Measurements from ENCODE around the gene NCSTN. TPM values are rescaled to one million over a fixed set of nuclear protein-coding genes. Genes with fewer than 3 reads are reported as not detected.
"Not testable (repeated sequence)": the region's sequence is repeated elsewhere in the genome, so short reads cannot be mapped to it uniquely, and the experiment has no call there.

Gene NCSTN
- total RNA-seq, 1 donor from 2014 or later = 72.9 TPM

DNA sequence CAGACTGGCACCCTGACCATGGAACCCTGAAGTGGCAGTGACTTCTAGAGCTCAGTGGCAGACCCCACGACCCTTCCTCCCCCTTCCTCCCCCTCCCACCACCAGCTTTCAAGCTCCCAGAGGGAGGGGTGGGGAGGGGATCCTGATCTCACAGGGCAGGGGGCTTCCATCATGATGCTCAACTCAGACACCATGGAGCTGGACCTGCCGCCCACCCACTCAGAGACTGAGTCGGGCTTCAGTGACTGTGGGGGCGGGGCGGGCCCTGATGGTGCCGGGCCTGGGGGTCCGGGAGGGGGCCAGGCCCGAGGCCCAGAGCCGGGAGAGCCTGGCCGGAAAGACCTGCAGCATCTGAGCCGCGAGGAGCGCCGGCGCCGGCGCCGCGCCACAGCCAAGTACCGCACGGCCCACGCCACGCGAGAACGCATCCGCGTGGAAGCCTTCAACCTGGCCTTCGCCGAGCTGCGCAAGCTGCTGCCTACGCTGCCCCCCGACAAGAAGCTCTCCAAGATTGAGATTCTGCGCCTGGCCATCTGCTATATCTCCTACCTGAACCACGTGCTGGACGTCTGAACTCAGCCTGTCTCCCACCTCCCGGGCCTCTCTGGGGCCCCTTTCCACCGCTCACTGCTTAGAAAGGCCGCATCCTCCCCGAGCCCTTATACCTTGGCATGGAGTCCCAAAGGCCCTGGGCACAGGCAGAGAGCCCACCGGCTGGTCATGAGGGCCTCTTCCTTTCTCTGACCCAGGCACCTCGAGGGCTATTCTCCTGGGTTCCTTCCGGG lies 27.6 kb downstream of the NCSTN start:
- intact Hi-C loops (cut with micrococcal nuclease) = no loop called here

DNA sequence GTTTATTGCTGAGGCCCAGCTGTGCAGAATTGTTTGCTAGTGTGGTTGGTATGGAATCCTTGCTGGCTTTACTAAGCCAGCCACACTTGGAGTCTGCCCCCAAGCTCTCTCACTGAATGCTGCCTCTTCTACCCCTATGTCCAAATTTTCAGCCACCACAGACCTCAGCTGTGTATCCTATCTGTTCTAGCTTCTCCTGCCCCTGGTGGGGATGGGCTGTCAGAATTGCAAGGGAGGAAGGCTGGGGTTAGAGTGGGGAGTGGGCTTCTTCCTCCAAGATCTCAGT lies 28.1 kb downstream of the NCSTN start:
- intact Hi-C loops (cut with micrococcal nuclease) = no loop called here

DNA sequence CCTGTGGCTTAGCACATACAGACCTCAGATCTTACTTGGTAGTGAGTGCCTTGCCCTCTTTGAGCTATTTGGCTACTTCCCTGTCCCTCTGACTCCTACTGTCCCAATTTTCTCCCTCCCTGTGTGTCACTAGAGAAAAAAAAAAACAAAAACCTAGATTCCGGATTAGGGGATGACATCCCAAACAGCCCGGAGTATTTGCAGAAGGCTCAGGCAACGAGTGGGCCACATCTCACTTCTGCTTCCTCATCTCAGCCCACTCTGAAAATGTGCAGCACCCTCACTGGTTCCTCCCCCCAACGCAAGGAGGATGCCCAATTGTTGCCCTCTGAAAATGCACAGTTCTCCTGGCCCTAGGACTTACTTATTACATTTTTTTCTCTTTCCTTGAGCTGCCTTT lies 28.6 kb downstream of the NCSTN start:
- intact Hi-C loops (cut with micrococcal nuclease) = no loop called here

DNA sequence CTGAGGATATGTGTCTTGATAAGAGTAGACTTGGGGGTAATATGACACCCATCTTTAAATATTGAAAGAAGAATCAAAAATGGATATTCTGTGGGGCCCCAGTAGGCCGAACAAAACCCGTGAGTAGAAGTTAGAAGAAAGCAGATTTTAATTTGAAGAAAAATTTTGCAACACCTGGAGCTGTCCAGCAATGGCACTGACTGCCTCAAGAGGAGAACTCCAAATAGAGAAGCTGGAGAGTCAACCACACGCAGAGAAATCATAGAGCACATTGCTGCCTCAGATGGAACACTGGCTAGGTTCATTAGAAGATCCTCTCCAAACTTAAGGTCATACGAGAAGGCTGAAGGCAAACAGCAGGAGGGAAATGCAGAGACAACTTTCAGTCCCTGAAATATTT lies 30.5 kb downstream of the NCSTN start:
- intact Hi-C loops (cut with micrococcal nuclease) = no loop called here

DNA sequence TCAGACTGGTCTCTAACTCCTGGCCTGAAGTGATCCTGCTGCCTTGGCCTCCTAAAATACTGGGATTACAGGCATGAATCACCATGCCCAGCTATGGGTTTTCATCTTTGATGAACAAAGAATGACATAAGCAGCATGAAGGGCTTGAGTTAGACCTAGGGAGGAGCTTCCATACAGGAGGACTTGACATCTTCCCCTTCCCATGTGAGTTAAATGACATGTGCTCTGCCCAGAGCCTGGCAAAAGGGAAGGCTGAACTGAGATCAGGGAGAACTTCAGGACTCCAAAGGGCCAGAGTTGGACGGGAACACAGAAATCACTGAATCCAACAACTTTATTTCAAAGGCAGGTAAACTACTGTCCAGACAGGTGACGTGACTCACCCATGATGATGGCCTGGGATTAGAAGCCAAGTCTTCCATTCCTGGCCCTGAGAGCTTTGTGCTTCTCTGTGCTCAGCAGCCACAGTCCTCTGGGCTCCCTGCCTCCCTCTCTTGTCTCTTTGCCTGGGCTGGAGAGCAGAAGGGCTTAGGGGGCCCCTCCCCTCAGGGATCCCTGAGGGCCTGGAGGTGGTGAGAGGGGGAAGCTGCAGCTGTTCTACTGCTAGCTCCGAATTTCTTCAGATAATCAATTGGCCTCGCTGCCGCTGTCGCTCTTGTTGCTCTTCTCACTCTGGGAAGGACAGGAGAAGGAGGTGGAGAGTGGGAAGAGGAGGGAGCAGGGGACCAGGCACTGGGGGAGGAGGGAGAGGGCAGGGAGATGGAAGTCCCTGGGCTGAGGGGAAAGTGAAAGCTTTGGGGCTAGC lies 31.3 kb downstream of the NCSTN start:
- intact Hi-C loops (cut with micrococcal nuclease) = no loop called here

DNA sequence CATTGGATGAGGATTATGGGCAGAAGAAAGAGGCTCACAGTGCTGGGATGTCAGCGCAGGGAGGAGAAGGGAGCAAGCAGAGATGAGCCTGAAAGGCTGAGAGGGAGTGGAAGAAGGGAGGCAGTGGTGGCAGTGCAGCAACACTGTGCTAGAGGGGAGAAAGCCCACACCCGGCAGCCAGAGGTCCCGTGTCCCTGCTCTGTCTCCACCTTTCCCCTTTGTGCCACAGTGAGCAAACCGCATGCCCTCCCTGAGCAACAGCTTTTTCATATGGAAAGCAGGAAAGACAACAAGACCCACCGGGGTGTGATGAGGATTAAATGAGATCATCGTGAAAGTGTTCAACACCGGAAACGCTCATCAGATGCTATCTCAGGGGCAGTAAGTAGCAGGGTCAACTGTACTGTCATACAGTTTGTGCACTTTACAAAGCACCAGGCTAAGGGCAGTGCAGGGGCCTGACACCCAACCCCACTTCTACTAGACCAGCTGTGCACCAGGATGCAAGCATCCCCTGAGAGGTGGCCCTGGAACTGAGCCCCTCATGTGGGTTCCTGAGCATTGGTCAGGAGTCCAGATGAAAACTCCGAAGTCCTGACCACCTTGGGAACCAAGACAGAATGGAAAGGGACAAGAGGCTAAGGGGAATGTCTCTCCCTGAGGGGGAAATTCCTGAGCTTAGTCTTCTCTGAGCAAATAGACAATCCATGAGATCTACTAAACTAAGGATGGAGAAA lies 32.8 kb downstream of the NCSTN start:
- intact Hi-C loops (cut with micrococcal nuclease) = loop anchor here (1.0 kb wide), 4 partner anchors 22 to 275 kb away; no protein-coding TSS in a partner anchor

DNA sequence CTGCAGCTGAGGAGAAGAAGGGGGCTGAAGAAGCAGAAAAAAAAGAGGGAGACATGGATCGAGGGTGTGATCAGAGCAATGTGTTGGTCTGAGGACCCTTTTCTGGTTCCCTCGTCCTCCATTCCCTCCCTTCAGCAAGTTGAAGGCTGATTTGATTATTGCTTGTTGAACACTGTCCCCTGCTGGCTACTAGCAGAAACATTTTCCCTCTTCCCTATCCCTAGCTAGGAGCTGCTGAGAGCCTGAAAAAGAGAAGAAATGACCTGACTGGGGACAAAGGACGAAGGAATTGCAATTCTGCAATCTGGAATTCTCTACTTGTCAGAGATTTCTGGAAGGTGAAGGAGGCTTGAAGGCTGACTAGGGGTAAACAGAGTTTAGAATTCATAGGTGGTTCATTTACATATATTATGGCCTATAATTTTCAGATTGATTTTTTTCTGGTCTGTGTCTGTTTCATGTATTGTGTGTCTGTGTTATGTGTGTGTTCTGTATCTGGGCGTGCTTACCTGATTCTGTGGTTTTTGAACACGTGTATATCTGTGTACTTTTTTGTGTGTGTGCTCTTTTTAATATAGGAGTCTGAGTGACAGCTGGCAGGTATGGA lies 33.4 kb downstream of the NCSTN start:
- intact Hi-C loops (cut with micrococcal nuclease) = loop anchor here (1.0 kb wide), 4 partner anchors 22 to 275 kb away; no protein-coding TSS in a partner anchor

DNA sequence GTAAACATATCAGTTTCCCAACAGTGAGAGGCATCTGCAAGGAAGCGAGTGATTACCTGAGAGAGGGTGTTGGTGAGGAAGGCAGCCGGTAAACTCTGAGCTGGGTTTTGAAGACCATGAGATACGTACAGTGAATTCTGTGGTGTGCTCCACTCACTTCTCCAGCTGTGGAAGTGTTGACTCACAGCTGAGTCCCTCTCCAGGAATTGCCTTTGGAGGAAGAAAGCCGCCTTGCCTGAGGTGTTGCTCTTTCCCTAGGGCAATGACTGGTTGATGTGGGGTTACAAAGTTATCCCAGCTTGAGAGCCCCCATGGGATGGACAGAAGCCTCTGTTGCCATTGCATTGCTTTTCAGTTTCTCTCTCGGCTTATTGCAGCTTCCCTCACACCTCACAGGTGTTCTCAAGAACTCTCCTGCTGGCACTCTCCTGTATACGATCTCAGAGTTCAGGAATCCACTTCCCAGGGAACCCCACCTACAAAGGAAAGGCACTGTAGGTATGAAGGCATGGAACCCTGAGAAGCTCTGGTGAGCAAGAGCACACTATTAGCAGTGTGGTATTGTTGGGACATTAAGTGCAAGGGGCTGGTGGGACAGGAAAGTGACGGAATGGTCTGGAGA lies 34.5 kb downstream of the NCSTN start:
- intact Hi-C loops (cut with micrococcal nuclease) = no loop called here

DNA sequence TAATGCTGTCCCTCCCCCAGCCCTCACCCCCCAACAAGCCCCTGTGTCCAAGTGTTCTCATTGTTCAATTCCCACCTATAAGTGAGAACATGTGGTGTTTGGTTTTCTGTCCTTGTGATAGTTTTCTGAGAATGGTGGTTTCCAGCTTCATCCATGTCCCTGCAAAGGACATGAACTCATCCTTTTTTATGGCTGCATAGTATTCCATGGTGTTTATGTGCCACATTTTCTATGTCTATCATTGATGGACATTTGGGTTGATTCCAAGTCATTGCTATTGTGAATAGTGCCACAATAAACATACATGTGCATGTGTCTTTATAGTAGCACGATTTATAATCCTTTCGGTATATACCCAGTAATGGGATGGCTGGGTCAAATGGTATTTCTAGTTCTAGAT lies 41.6 kb downstream of the NCSTN start:
- intact Hi-C loops (cut with micrococcal nuclease) = not testable (repeated sequence)

DNA sequence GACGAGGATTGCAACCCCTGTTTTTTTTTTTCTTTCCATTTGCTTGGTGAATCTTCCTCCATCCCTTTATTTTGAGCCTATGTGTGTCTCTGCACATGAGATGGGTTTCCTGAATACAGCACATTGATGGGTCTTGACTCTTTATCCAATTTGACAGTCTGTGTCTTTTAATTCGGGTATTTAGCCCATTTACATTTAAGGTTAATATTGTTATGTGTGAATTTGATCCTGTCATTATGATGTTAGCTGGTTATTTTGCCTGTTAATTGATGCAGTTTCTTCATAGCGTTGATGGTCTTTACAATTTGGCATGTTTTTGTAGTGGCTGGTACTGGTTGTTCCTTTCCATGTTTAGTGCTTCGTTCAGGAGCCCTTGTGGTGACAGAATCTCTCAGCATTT lies 45.2 kb downstream of the NCSTN start:
- intact Hi-C loops (cut with micrococcal nuclease) = not testable (repeated sequence)

DNA sequence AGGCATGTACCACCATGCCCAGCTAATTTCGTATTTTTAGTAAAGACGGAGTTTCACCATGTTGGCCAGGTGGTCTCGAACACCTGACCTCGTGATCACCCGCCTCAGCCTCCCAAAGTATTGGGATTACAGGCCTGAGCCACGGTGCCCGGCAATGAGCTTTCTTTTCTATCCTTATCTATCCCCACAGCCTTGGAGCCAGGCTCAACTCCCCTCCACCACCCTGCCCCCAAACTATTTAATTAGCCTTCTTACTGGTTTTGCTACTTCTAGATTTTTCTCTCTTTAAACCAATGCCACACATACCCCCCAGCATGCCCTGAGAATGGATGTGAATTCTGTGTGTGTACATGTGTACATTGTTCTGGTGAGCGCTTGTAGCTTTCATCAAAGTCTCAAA lies 51.5 kb downstream of the NCSTN start:
- intact Hi-C loops (cut with micrococcal nuclease) = no loop called here

DNA sequence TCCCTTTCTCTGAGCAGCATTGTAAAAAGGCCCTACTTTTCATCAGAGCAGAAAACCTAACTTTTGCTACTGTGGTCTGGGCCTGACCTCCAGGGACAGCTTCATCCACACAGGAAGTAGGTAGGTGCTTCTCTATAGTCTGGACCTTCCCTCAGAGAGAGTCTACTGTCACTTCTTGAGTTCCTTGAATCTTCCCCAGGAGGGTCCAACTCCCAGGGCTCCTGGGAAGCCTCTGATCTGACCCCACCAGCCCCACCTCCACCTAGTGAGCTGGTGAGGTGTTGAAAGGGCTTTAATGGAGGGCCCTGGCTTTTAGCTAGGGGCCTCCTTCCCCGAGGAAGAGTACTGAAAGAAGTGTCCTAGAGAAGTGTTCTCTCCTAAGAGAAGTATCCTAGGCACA lies 54.5 kb downstream of the NCSTN start:
- intact Hi-C loops (cut with micrococcal nuclease) = no loop called here

DNA sequence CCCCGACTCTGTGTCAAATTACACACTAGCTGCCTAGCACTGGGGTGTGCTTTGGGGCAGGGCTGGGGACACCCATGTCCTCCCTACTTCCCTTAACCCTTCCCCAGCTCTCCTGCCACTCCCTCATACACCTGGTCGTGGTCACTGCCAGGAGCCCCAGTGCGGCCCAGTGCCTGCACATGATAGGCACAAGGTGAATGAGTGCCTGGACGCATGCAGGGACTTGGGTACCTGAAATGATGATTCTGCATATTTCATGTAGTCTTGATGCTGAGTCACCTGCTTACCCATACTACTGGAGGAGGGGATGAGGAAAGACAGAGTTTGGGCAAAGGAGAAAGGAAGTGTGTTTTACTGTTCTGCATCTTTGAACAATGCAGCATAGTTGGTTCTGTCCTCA lies 55.6 kb downstream of the NCSTN start:
- intact Hi-C loops (cut with micrococcal nuclease) = no loop called here

DNA sequence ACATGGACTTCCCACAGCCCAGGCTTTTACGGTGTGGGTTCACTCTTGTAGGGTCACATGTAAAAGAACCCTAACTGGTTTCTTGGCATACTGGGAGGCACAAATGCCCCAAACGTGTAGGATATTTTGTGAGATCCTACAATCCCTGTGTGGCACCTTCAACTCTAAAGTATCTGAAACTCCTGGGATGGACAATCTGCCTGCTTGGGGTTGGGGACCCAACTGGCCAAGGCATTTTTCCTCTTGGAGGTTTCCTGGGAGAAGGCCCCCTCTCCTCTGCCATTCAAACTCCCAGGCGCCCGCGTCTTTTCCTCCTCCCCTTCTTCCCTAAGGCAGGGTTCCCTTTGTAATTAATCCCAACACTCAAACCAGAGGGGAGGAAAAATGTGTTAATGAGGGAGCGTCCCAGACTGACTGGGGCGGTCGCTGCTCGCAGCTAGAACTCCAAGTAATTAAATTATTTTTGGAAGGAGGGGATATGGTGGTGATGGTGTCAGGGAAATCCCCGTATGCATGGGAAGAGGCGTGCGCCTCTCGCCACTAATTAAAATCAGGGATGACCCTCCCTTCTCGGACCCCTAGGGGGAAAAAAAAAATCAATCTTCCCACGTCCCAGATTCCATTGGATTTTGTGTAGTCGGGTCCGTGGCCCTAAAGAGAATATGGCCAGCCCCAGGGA lies 56.5 kb downstream of the NCSTN start:
- intact Hi-C loops (cut with micrococcal nuclease) = no loop called here

DNA sequence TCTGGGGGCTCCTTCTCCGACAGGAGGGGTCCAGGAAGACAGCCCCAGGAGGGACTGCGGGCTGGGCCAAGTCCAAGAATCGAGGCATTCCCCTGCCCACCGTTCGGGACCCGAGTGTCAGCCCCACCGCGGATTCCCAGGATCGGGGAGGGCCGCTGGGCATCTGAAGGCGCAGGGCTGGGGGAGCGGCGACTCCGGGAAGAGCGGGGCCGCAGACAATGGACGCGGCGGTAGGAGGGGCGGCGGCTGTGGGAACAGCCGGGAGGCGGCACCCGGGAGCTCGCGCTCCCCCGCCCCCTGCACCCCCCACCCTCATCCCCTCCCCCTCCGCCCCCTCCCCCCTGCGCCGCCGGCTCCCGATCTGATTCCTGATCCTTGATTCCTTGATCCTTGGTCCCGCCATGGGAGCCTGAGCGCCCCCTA lies 57.1 kb downstream of the NCSTN start, which contains the start of gene VANGL2:
Gene VANGL2 (plus strand): TSS at position 342 of the 423 bp plus-strand sequence. CDS start 15,274 bp downstream, outside the sequence.
- intact Hi-C loops (cut with micrococcal nuclease) = no loop called here

DNA sequence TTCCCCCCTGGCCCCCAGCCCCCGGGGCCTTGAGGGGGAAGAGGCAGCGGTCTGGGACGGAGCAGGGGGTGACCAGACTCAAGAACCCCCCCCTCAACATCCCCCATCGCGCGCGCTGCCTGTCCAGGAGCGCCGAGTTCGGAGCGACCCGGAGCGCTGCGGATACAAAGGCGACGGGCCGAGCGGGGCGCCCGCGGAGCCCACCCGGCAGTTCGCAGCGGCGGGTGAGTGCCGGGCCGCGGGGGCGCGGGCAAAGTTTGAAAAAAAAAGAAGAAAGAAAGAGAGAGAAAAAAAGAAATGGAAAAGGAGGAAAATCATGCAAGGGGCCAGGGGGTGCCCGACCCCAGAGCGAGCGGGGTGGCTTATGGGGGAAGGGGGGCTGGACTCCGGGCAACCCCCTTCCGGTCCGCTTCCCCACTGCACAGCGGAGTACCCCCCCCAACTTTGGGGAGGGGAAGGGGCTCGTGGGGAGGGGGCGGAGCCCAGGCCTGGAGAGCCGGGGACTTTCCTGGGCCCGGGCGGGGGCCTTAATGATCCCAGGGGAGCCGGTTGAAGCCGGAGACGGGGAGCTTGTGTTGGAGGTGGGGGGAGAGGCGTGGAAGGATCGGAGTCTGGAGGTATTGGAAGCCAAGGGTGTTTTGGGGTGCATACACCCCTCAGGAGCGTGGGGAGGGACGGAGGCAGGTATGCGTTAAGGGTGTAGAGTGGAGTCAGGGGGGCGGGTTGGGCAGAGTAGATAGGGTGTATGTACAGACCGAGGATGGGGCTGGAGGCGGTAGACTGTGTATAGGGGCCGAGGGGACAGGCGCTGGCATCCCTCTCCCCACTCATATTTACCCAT lies 57.7 kb downstream of the NCSTN start:
- intact Hi-C loops (cut with micrococcal nuclease) = no loop called here

DNA sequence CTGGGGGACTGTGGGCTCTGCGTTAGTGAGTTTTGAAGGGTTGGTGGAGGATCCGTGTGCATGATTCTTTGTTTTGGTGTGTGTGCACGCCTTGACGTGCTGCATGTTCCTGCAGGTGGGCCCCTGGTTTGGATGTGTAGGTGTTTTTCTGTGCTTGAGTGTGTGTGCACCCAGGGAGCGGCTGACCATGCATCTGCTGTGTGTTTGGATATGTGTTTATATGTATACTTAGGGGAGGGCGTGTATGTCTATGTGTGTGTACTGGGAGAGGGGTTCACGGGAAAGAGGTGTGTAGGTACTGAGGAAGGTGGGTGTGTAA lies 58.3 kb downstream of the NCSTN start:
- intact Hi-C loops (cut with micrococcal nuclease) = no loop called here

DNA sequence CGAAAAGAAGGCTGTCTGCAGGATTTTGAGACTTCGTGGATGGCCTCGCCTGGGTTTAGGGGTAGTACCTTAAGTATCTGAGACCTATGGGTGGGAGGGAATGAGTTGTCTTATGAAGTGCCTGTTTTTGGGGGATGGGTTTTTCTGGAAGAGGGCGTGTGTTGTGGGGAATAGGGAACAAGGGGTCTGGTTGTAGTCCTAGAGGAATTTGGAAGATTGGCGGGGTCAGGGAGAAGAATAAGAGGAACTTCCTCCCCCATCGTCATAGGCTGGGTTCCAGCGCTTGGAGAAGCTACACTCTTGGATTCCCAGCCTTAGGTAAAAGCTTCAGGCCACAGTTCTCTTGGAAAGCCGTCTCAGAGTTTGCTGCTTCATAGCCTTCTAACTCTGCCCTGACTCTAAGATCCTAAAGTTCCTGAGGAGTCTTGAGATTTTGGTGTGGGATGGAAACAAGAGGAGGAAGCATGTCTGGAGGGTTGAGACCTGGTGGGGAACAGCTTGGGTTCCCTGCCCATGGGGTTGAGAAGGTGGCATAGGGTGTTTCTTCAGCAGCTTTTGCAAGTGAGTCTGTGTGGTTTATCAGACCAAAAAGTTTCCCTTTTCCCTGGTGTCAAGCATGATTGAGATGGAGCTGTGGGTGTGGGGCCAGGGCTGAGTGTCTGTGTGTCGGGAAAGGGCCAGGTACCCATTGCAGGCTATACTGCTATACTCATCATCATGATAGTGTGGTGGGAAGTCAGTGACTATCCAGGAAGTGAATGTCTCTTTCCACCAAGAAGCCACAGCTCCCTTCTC lies 59.0 kb downstream of the NCSTN start:
- intact Hi-C loops (cut with micrococcal nuclease) = no loop called here

DNA sequence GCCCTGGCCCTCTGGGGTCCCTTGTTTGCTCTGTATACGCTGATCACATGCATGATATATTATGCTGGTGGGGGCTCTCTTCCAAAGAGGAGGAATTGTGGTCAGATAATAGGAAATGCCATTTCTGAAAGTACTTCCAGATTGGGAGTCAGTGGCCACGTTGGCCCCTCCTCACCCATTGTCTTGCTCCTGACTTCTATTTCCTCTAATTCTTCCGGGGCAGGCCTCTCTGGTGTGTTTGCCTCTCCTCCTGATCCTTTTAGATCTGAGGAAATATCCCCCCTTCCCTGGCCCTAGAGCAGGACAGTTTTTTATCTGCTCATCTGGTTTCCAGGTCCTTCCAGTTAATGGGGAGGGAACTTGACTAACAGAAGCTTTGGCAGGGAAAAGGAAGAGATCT lies 60.1 kb downstream of the NCSTN start:
- intact Hi-C loops (cut with micrococcal nuclease) = no loop called here
